Measurements from ENCODE around the gene VAMP2.

VAMP2 gene

DNA sequence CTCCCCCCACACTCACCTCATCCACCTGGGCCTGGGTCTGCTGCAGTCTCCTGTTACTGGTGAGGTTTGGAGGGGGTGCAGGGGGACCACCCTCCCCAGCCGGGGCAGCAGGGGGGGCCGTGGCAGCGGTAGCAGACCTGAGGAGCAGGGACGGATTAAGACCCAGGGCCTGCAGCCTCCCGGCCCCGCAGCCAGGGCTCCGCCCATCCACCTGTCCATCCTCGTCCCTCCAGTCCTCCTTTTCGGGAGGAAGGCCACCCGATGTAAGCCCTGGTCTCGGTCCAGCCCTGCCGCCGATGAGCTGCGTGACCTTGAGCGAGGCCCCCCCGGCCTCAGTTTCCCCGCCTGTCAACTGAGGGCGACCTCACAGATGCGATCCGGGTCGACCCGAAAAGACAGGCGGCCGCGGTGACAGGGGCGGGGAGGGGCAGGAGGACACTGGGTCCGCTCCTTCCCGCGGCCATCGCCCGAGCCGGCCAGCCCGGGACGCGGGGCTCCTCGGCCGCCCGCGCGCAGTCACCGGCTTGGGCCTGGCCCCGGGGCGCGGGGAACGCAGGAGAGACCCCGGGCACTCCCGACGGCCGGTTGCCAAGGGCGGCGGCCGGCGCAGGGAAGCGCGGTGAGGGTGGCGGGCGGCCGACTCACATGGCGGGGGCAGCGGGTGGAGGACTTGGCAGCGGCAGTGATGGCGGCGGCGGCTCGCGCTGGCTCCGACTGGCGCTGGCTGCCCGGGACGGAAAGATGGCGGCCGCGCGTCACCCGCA is at the start of gene VAMP2:
Gene VAMP2 (minus strand): TSS at position 716 of the 764 bp plus-strand sequence. CDS start 69 bp downstream, at position 647.
- Mint-ChIP-seq H3K4me1 (peaks cover 47% of the 10 kb centered on the region), H3K27ac (peak within 1 kb of the TSS; percentile 92 to 99 (median 95)), H3K36me3 (ENCODE audit: low read depth) (peaks cover 21% of the 10 kb centered on the region), H3K4me3 (peak within 1 kb of the TSS; percentile 90 to 97 (median 96)), H3K9me3 (no peaks in the 10 kb centered on the region), H3K27me3 (ENCODE audit: low read depth) (no peaks in the 10 kb centered on the region)
- TF ChIP-seq, protein P1, sequence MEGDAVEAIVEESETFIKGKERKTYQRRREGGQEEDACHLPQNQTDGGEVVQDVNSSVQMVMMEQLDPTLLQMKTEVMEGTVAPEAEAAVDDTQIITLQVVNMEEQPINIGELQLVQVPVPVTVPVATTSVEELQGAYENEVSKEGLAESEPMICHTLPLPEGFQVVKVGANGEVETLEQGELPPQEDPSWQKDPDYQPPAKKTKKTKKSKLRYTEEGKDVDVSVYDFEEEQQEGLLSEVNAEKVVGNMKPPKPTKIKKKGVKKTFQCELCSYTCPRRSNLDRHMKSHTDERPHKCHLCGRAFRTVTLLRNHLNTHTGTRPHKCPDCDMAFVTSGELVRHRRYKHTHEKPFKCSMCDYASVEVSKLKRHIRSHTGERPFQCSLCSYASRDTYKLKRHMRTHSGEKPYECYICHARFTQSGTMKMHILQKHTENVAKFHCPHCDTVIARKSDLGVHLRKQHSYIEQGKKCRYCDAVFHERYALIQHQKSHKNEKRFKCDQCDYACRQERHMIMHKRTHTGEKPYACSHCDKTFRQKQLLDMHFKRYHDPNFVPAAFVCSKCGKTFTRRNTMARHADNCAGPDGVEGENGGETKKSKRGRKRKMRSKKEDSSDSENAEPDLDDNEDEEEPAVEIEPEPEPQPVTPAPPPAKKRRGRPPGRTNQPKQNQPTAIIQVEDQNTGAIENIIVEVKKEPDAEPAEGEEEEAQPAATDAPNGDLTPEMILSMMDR (IDR thresholded peaks at IDR 0.05; ENCODE audit: unreplicated experiment in 3 of 3) = no peak

GRCh38 chr17:8210761-8211458 is 48.2 kb upstream of the VAMP2 start:
- TF ChIP-seq, protein P1 (IDR thresholded peaks at IDR 0.05; ENCODE audit: unreplicated experiment in 3 of 3) = no peak
- H3K9me3 Mint-ChIP-seq = no peaks in the 10 kb centered on the region
- H3K27ac Mint-ChIP-seq = peak overlapping the region; percentile 72 to 91 (median 83)
- peaks cover 3% of the 10 kb centered on the region for H3K27me3 Mint-ChIP-seq (ENCODE audit: low read depth)
- H3K4me1 Mint-ChIP-seq = peaks cover 18% of the 10 kb centered on the region
- H3K36me3 Mint-ChIP-seq (ENCODE audit: low read depth) = peaks cover 13% of the 10 kb centered on the region
- H3K4me3 Mint-ChIP-seq = peak overlapping the region; percentile 90 to 95 (median 93)

- H3K9me3 Mint-ChIP-seq = no peaks in the 10 kb centered on the region
- H3K27ac Mint-ChIP-seq = peak within 1 kb of the TSS; percentile 72 to 91 (median 83)
- peaks cover 18% of the 10 kb centered on the region for H3K4me1 Mint-ChIP-seq
- H3K4me3 Mint-ChIP-seq = peak within 1 kb of the TSS; percentile 90 to 95 (median 93)
- H3K27me3 Mint-ChIP-seq (ENCODE audit: low read depth) = peaks cover 3% of the 10 kb centered on the region
- peaks cover 16% of the 10 kb centered on the region for H3K36me3 Mint-ChIP-seq (ENCODE audit: low read depth)
- TF ChIP-seq, protein P1 (IDR thresholded peaks at IDR 0.05; ENCODE audit: unreplicated experiment in 3 of 3) = no peak
These were observed 47.4 kb upstream of the VAMP2 start, which contains the start of gene AURKB for GRCh38 chr17:8209907-8210760. AURKB (minus strand) TSS chr17:8210575; CDS start chr17:8210224, 351 bp downstream.

DNA sequence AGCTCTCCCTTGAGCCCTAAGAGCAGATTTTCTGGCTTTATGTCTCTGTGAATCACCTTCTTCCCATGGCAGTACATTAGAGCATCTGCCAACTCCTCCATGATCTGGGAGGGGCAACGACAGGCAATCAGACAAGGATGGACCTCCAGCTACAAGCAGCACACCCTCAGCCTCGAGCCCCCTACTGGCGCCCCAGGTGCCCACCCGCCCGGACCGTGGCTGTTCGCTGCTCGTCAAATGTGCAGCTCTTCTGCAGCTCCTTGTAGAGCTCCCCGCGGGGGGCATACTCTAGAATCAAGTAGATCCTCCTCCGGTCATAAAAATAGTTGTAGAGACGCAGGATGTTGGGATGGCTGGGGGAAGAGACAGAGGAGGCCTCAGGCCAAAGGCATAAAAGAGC is 43.8 kb upstream of the VAMP2 start:
- TF ChIP-seq, protein P1 (IDR thresholded peaks at IDR 0.05; ENCODE audit: unreplicated experiment in 3 of 3) = no peak
- H3K4me3 Mint-ChIP-seq = peak overlapping the region; percentile 17 to 78 (median 61)
- H3K4me1 Mint-ChIP-seq = peaks cover 18% of the 10 kb centered on the region
- peak overlapping the region in 1 of 3 experiments; percentile 31 for H3K27ac Mint-ChIP-seq
- H3K27me3 Mint-ChIP-seq (ENCODE audit: low read depth) = no peaks in the 10 kb centered on the region
- peaks cover 33% of the 10 kb centered on the region for H3K36me3 Mint-ChIP-seq (ENCODE audit: low read depth)
- no peaks in the 10 kb centered on the region for H3K9me3 Mint-ChIP-seq

- H3K27me3 Mint-ChIP-seq (ENCODE audit: low read depth) = no peaks in the 10 kb centered on the region
- peaks cover 33% of the 10 kb centered on the region for H3K36me3 Mint-ChIP-seq (ENCODE audit: low read depth)
- TF ChIP-seq, protein P1 (IDR thresholded peaks at IDR 0.05; ENCODE audit: unreplicated experiment in 3 of 3) = no peak
- no peak overlapping the region for H3K27ac Mint-ChIP-seq
- peak overlapping the region in 1 of 3 experiments; percentile 15 for H3K4me3 Mint-ChIP-seq
- peaks cover 3% of the 10 kb centered on the region for H3K9me3 Mint-ChIP-seq
- H3K4me1 Mint-ChIP-seq = peaks cover 11% of the 10 kb centered on the region
These were observed 42.2 kb upstream of the VAMP2 start for GRCh38 chr17:8204761-8205555.
